GM12873 (cell line): ENCODE measurements around the gene HDAC4.

Experiments
- CTCF ChIP-seq: IDR thresholded peaks from 2 replicates; pipeline ENCODE4 v1.5.1; 2012; ENCODE audit warnings: low read depth, mild to moderate bottlenecking, moderate library complexity, low read length, control low read depth; ENCODE audit not compliant: insufficient read depth; ENCODE audit errors: missing control alignments

HDAC4 gene

GRCh38 chr2:239252393-239252792 is 148.4 kb downstream of the HDAC4 start:
- TF ChIP-seq CTCF: no peak

- no peak for TF ChIP-seq CTCF
Measured at GRCh38 chr2:239251971-239252370, 148.8 kb downstream of the HDAC4 start.

- TF ChIP-seq CTCF: no peak
Measured at GRCh38 chr2:239250216-239251081, 150.4 kb downstream of the HDAC4 start.

- no peak for TF ChIP-seq CTCF
Measured at GRCh38 chr2:239249776-239250175, 151.0 kb downstream of the HDAC4 start.

- TF ChIP-seq CTCF: no peak
Measured at GRCh38 chr2:239249048-239249447, 151.8 kb downstream of the HDAC4 start.

- no peak for TF ChIP-seq CTCF
Measured at GRCh38 chr2:239247401-239248245, 153.2 kb downstream of the HDAC4 start.

- TF ChIP-seq CTCF: no peak
Measured at GRCh38 chr2:239246723-239247122, 154.1 kb downstream of the HDAC4 start.
